ENCODE results near the gene STXBP6.

The STXBP6 gene

GRCh38 chr14:24861083-24861630 lies 188.8 kb downstream of the STXBP6 start:
- CTCF ChIA-PET = no interaction called here
- POLR2A ChIA-PET = no interaction called here
- H3K4me3 ChIP-seq (ENCODE audit: low read depth, low read length) = no peak overlapping the region
- TF ChIP-seq CTCF (IDR thresholded peaks at IDR 0.05; ENCODE audit: insufficient read depth, low read length, missing control alignments) = no peak
- no peak for DNase-seq (ENCODE audit: low read depth, low spot score)

- POLR2A ChIA-PET = no interaction called here
- TF ChIP-seq CTCF (IDR thresholded peaks at IDR 0.05; ENCODE audit: insufficient read depth, low read length, missing control alignments) = no peak
- no peak overlapping the region for H3K4me3 ChIP-seq (ENCODE audit: low read depth, low read length)
- CTCF ChIA-PET = no interaction called here
- DNase-seq (ENCODE audit: low read depth, low spot score) = no peak
Measured at GRCh38 chr14:24859559-24859958, 190.4 kb downstream of the STXBP6 start.

- ChIA-PET POLR2A (no interaction called here), CTCF (no interaction called here)
- H3K4me3 ChIP-seq (ENCODE audit: low read depth, low read length) = no peak overlapping the region
- no peak for DNase-seq (ENCODE audit: low read depth, low spot score)
- no peak for TF ChIP-seq CTCF (IDR thresholded peaks at IDR 0.05; ENCODE audit: insufficient read depth, low read length, missing control alignments)
Measured at GRCh38 chr14:24858684-24859083, 191.3 kb downstream of the STXBP6 start.

GRCh38 chr14:24858052-24858451 lies 191.9 kb downstream of the STXBP6 start:
- TF ChIP-seq CTCF (IDR thresholded peaks at IDR 0.05; ENCODE audit: insufficient read depth, low read length, missing control alignments) = no peak
- ChIA-PET POLR2A (no interaction called here), CTCF (no interaction called here)
- no peak for DNase-seq (ENCODE audit: low read depth, low spot score)
- H3K4me3 ChIP-seq (ENCODE audit: low read depth, low read length) = no peak overlapping the region

GRCh38 chr14:24857277-24857676 lies 192.7 kb downstream of the STXBP6 start:
- ChIA-PET POLR2A (no interaction called here), CTCF (no interaction called here)
- no peak for TF ChIP-seq CTCF (IDR thresholded peaks at IDR 0.05; ENCODE audit: insufficient read depth, low read length, missing control alignments)

GRCh38 chr14:24853446-24853845 lies 196.5 kb downstream of the STXBP6 start:
- TF ChIP-seq CTCF (IDR thresholded peaks at IDR 0.05; ENCODE audit: insufficient read depth, low read length, missing control alignments) = no peak
- CTCF ChIA-PET = no interaction called here
- H3K4me3 ChIP-seq (ENCODE audit: low read depth, low read length) = no peak overlapping the region
- DNase-seq (ENCODE audit: low read depth, low spot score) = no peak
- POLR2A ChIA-PET = no interaction called here

More at GRCh38 chr14:24857277-24857676, 192.7 kb downstream of the STXBP6 start:
- DNase-seq (ENCODE audit: low read depth, low spot score) = no peak
- no peak overlapping the region for H3K4me3 ChIP-seq (ENCODE audit: low read depth, low read length)
